HG03280 (cell line): ENCODE measurements around the gene PANK4.
A peak's percentile ranks its signal among the peaks of the same experiment; 100 is the strongest.

Source experiments
- ATAC-seq: cut with Tn5 transposase; IDR thresholded peaks from one replicate; pipeline ENCODE4 v1.9.1; 2021; ENCODE audit warnings: mild to moderate bottlenecking, moderate library complexity; ENCODE audit not compliant: unreplicated experiment

Gene PANK4

GRCh38 chr1:2530513-2531361 is 4.3 kb upstream of the PANK4 start:
- ATAC-seq = no peak

- no peak for ATAC-seq
These were observed 3.6 kb upstream of the PANK4 start, which contains the start of gene HES5 for GRCh38 chr1:2529784-2530512. Gene HES5, minus strand, starts transcription at chr1:2530263. Its CDS starts 99 bp downstream, at chr1:2530164.

- no peak for ATAC-seq
These were observed 2.8 kb upstream of the PANK4 start for GRCh38 chr1:2528966-2529783.

- ATAC-seq = no peak
These were observed 2.2 kb upstream of the PANK4 start for GRCh38 chr1:2528611-2528965.

GRCh38 chr1:2528016-2528415 is 1.6 kb upstream of the PANK4 start:
- no peak for ATAC-seq

GRCh38 chr1:2527556-2527860 is 1.1 kb upstream of the PANK4 start:
- no peak for ATAC-seq

GRCh38 chr1:2526824-2527555 is 594 bp upstream of the PANK4 start:
- ATAC-seq = peak; percentile 30

- ATAC-seq = no peak
These were observed 850 bp downstream of the PANK4 start for GRCh38 chr1:2525572-2525919.

- no peak for ATAC-seq
These were observed 2.3 kb downstream of the PANK4 start for GRCh38 chr1:2523891-2524609.

GRCh38 chr1:2523191-2523890 is 3.1 kb downstream of the PANK4 start:
- no peak for ATAC-seq

GRCh38 chr1:2522230-2522629 is 4.2 kb downstream of the PANK4 start:
- ATAC-seq = no peak

GRCh38 chr1:2520806-2521205 is 5.6 kb downstream of the PANK4 start:
- no peak for ATAC-seq

GRCh38 chr1:2520206-2520605 is 6.2 kb downstream of the PANK4 start:
- no peak for ATAC-seq

- ATAC-seq = no peak
These were observed 6.7 kb downstream of the PANK4 start for GRCh38 chr1:2519729-2520128.

- ATAC-seq = no peak
These were observed 7.2 kb downstream of the PANK4 start for GRCh38 chr1:2519029-2519685.

- no peak for ATAC-seq
These were observed 7.9 kb downstream of the PANK4 start for GRCh38 chr1:2518528-2518927.

- ATAC-seq = no peak
These were observed 8.4 kb downstream of the PANK4 start for GRCh38 chr1:2517966-2518365.

- ATAC-seq = no peak
These were observed 9.4 kb downstream of the PANK4 start for GRCh38 chr1:2516946-2517345.

- no peak for ATAC-seq
These were observed 10.3 kb downstream of the PANK4 start for GRCh38 chr1:2516124-2516523.
